Karpas-422 (cell line): ENCODE measurements around the gene JHY. TPM values are rescaled to one million over a fixed set of nuclear protein-coding genes. Genes with fewer than 3 reads are reported as not detected.

ENCODE experiments used
- DNase-seq: peaks from one replicate; pipeline ENCODE4 v3.0.0-alpha.2; 2015
- H2AFZ ChIP-seq: fragments of 200-600 bp; sonication (generic); 2 replicates; pipeline ENCODE4 v1.6.1; 2014; ENCODE audit warnings: antibody characterized with exemption, low read length, mixed read lengths
- H3K27ac ChIP-seq: fragments of 200-600 bp; sonication (generic); 2 replicates; pipeline ENCODE4 v1.5.1; 2014; ENCODE audit warnings: mild to moderate bottlenecking, low read length, moderate library complexity
- H3K27me3 ChIP-seq: fragments of 200-600 bp; sonication (generic); 2 replicates; pipeline ENCODE4 v1.6.1; 2014; ENCODE audit warnings: low read length, mixed read lengths
- H3K36me3 ChIP-seq: fragments of 200-600 bp; sonication (generic); 2 replicates; pipeline ENCODE4 v1.6.1; 2014; ENCODE audit warnings: low read length, mixed read lengths; ENCODE audit not compliant: insufficient read depth
- H3K4me1 ChIP-seq: fragments of 200-600 bp; sonication (generic); 2 replicates; pipeline ENCODE4 v1.6.1; 2014; ENCODE audit warnings: mild to moderate bottlenecking, low read length, mixed read lengths
- H3K4me2 ChIP-seq: fragments of 200-600 bp; sonication (generic); 2 replicates; pipeline ENCODE4 v1.6.1; 2014; ENCODE audit warnings: low read length, low read depth, mild to moderate bottlenecking; ENCODE audit not compliant: poor library complexity, severe bottlenecking
- H3K4me3 ChIP-seq: fragments of 200-600 bp; sonication (generic); 2 replicates; pipeline ENCODE4 v1.5.1; 2014; ENCODE audit warnings: mild to moderate bottlenecking, antibody characterized with exemption, low read length, mixed read lengths
- H3K79me2 ChIP-seq: fragments of 200-600 bp; sonication (generic); 2 replicates; pipeline ENCODE4 v1.6.1; 2014; ENCODE audit warnings: mild to moderate bottlenecking, low read length, mixed read lengths
- H3K9ac ChIP-seq: fragments of 200-600 bp; sonication (generic); 2 replicates; pipeline ENCODE4 v1.6.0; 2014; ENCODE audit warnings: low read length
- H3K9me2 ChIP-seq: fragments of 200-600 bp; sonication (generic), shearing (Covaris generic); replicated peaks from 2 replicates; pipeline ENCODE4 v1.6.0; 2014; ENCODE audit warnings: mild to moderate bottlenecking, low read length, moderate library complexity; ENCODE audit not compliant: insufficient read depth
- H3K9me3 ChIP-seq: fragments of 300-700, 200-600 bp; sonication (generic); 2 replicates; pipeline ENCODE4 v1.6.1; 2014; ENCODE audit warnings: low read length, mixed read lengths
- H4K20me1 ChIP-seq: fragments of 200-600 bp; sonication (generic); 2 replicates; pipeline ENCODE4 v1.6.1; 2014; ENCODE audit warnings: mild to moderate bottlenecking, antibody characterized with exemption, low read length, low read depth; ENCODE audit not compliant: insufficient read depth
- total RNA-seq: library from RNA; depleted of rRNA; stranded (reverse); fragments of >200 nt; shearing (Covaris generic); gene quantifications from 2 replicates; pipeline ENCODE4 v1.2.3, GENCODE V29; 2014; ENCODE audit warnings: low replicate concordance; rRNA removed

The JHY gene
- total RNA-seq, result not detected in 2 replicates

DNA sequence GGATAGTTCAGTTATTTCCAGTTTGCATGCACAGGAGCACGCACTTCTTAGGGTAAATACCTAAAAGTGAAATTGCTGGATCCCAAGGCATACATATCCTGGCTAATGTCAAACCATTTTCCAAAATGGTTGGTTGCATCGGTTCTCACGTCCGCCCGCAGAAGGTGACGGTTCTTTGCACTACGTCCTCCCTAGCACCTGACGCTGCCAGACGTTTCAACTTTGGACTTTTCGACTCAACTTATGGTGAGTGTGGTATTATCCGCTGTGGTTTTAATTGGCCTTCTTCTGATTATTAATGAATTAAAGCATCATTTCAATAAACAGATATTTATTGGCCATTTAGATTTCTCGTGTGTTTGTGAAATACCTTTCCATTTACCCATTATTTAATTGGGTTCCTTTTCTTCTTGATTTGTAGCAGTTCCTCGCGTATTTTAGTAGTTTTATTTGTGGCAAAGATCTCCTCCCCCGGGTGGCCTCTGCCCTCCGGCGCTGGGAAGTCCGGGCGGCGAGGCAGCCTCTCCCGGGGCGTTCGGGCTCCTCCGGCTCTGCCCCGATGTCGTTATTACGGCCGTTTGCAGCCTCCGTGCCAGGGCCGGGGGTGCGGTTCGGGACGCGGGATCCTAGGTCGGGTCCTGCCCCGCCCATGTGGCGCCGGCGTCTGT, at the start of gene JHY:
JHY (plus strand) TSS at position 571 of the 668 bp plus-strand sequence. CDS start 3,091 bp downstream, outside the sequence.
- Histone ChIP-seq H3K4me1 (no peaks in the 10 kb centered on the region), H2AFZ (no peak within 1 kb of the TSS), H3K4me2 (no peak within 1 kb of the TSS), H4K20me1 (no peaks in the 10 kb centered on the region), H3K4me3 (no peak within 1 kb of the TSS), H3K27me3 (no peaks in the 10 kb centered on the region), H3K9me2 (no peaks in the 10 kb centered on the region), H3K9ac (no peak within 1 kb of the TSS), H3K79me2 (no peaks in the 10 kb centered on the region), H3K27ac (no peak within 1 kb of the TSS), H3K36me3 (no peaks in the 10 kb centered on the region), H3K9me3 (no peaks in the 10 kb centered on the region)
- no peak for DNase-seq

DNA sequence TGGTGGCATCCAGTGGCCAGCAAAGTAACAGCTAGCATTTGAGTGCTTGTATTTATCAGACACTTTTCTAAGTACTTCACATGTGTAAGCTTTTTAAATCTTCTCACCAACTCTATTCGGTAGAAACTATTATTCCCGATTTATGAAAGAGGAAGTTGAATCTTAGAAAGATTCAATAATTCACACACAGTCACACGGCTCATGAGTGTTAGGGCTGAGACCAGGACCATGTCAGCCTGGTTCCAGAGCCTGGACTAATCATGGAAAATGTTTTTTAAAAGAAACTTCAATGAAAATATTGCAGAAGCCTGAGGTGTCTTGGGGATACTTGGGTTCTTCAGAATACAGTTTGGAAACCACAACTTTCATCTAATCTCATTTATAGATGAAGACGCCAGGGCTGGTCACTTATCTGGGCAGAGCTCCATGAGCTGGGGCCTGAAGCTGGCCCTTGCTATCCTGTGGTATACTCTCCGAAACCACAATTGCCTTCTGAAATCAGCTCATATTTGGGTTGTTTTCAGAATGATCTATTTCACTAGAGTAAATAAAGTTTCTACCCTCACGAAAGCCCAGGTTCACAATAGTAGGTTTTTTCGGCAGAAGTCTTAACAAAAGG, 48.6 kb upstream of the JHY start:
- H3K27me3 ChIP-seq, result no peaks in the 10 kb centered on the region
- no peak overlapping the region for H3K4me3 ChIP-seq
- H3K9me3 ChIP-seq, result no peaks in the 10 kb centered on the region
- H3K4me1 ChIP-seq, result no peaks in the 10 kb centered on the region
- no peak overlapping the region for H3K9ac ChIP-seq
- no peak overlapping the region for H3K27ac ChIP-seq
- H3K79me2 ChIP-seq, result no peaks in the 10 kb centered on the region
- no peaks in the 10 kb centered on the region for H4K20me1 ChIP-seq
- H2AFZ ChIP-seq, result no peak overlapping the region
- no peaks in the 10 kb centered on the region for H3K9me2 ChIP-seq
- H3K36me3 ChIP-seq, result no peaks in the 10 kb centered on the region
- DNase-seq, result no peak
- no peak overlapping the region for H3K4me2 ChIP-seq

DNA sequence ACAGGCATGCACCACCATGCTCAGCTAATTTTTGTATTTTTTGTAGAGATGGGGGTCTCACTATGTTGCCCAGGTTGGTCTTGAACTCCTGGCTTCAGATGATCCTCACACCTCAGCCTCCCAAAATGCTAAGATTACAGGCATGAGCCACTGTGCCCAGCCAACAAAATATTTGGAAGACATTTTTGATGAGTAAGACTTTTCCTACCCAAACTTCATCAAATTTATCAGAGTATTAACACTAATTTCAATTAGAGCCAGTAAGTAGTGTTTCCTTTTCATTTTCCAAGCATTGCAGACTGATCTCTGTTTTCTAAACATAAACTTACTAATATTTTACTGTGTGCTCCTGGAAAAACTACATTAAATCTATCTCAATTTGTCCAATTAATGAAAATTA, 45.6 kb upstream of the JHY start:
- Histone ChIP-seq H3K9me2 (no peaks in the 10 kb centered on the region), H3K4me3 (no peak overlapping the region), H4K20me1 (no peaks in the 10 kb centered on the region), H3K4me1 (no peaks in the 10 kb centered on the region), H3K4me2 (no peak overlapping the region), H3K36me3 (no peaks in the 10 kb centered on the region), H3K27me3 (no peaks in the 10 kb centered on the region), H3K27ac (no peak overlapping the region), H3K9me3 (no peaks in the 10 kb centered on the region), H3K9ac (no peak overlapping the region), H2AFZ (no peak overlapping the region), H3K79me2 (no peaks in the 10 kb centered on the region)
- no peak for DNase-seq

DNA sequence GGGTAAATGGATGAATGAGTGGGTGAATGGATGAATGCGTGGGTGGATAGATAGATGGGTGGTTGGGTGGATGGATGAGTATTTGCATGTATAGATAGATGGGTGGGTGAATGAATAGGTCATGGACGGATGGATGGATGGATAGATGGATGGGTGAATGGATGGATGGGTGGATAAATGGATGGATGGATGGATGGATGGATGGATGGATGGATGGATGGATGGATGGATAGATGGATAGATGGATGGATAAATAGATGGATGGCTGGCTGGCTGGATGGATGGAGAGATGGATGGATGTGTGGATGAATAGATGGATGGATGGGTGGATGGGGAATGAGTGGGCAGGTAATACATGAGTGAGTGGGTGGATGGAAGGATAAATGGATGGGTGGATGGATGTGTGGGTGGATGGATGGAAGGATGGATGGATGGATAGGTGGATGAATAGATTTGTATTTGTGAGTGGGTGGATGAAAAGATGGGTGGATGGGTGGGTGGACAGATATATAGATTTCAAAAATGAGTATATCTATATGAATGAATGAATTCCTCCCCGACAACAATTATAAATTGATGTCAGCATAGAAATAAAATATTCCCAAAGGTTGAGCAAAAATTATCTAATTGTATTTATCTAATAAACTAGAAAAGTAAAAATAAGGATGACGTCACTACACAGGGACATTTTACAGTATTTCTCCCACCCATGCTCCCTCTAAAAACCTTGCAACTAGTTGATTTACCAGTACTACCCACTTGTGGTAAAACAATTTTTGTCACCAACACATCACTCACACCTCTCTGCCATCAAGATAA, 44.8 kb upstream of the JHY start:
- Histone ChIP-seq H3K4me2 (no peak overlapping the region), H3K27me3 (no peaks in the 10 kb centered on the region), H3K79me2 (no peaks in the 10 kb centered on the region), H3K4me3 (no peak overlapping the region), H3K9me3 (no peaks in the 10 kb centered on the region), H3K9me2 (no peaks in the 10 kb centered on the region), H3K9ac (no peak overlapping the region), H2AFZ (no peak overlapping the region), H4K20me1 (no peaks in the 10 kb centered on the region), H3K4me1 (no peaks in the 10 kb centered on the region), H3K36me3 (no peaks in the 10 kb centered on the region), H3K27ac (no peak overlapping the region)
- no peak for DNase-seq

DNA sequence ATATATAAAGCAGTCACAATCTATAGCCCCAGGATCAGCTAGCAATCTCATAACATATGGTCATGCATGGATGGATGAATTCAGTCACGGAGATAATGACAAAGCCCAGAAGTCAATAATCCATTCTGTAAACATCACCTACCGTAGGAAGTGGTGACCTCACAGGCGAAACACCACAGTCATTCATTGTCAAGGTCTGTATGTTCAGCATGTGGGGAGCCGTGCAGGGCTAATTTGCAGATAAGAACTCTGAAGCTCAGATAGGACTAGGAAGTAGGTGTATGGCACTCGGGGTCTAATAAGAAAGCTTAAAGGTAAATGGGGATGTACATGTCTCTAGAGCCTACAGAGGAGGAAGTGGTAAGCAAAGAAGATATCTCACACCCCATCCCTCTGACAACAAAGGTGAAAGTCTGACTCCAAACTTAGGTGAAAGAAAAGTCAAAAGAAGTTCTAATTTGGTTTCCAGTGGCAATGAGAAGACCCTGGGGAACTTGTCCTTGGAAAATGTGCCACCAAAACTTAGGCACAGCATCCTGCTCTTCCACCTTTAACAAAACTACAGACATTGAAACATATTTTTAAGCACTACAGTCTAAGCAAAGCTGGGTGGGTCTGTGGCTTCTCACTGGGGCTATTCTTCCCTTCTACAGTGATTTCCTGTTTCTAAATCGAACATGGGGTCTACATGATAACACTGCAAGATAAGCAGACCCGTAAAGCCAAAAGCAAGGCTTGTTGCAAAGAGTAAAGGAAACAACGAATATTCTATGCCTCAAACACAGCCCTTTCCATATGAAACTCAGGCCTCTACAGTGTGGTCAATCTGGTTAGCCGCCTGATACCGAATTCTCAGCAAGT, 39.0 kb upstream of the JHY start:
- H3K79me2 ChIP-seq, result no peaks in the 10 kb centered on the region
- no peaks in the 10 kb centered on the region for H3K9me2 ChIP-seq
- no peaks in the 10 kb centered on the region for H3K36me3 ChIP-seq
- DNase-seq, result peak; percentile 51
- peaks cover 9% of the 10 kb centered on the region for H3K4me1 ChIP-seq
- no peaks in the 10 kb centered on the region for H3K27me3 ChIP-seq
- H3K27ac ChIP-seq, result no peak overlapping the region
- no peak overlapping the region for H3K9ac ChIP-seq
- H4K20me1 ChIP-seq, result no peaks in the 10 kb centered on the region
- no peak overlapping the region for H3K4me2 ChIP-seq
- H3K4me3 ChIP-seq, result no peak overlapping the region
- no peaks in the 10 kb centered on the region for H3K9me3 ChIP-seq
- no peak overlapping the region for H2AFZ ChIP-seq

DNA sequence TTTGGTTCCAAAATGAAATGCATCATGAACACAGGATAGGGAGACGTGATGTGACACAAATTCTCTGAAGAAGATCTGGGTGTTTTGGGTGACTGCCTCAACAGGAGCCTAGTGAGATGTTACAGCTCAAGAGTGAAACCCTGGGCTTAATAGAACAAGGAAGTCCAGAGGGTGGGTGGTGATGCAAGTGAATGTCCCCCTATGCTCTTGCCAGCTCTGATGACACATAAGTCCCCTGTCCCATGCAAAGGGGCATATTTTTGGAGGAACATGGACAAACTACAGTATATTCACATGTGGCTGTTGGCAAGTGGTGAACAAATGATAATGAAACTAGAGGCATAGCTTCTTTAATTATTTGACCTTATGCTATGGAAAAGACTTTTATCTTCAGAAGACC, 35.1 kb upstream of the JHY start:
- Histone ChIP-seq H2AFZ (no peak overlapping the region), H3K4me2 (no peak overlapping the region), H3K36me3 (no peaks in the 10 kb centered on the region), H3K27ac (no peak overlapping the region), H3K9me3 (no peaks in the 10 kb centered on the region), H3K27me3 (no peaks in the 10 kb centered on the region), H3K79me2 (no peaks in the 10 kb centered on the region), H3K9me2 (no peaks in the 10 kb centered on the region), H3K4me1 (peaks cover 21% of the 10 kb centered on the region), H3K4me3 (no peak overlapping the region), H4K20me1 (no peaks in the 10 kb centered on the region), H3K9ac (no peak overlapping the region)
- no peak for DNase-seq

DNA sequence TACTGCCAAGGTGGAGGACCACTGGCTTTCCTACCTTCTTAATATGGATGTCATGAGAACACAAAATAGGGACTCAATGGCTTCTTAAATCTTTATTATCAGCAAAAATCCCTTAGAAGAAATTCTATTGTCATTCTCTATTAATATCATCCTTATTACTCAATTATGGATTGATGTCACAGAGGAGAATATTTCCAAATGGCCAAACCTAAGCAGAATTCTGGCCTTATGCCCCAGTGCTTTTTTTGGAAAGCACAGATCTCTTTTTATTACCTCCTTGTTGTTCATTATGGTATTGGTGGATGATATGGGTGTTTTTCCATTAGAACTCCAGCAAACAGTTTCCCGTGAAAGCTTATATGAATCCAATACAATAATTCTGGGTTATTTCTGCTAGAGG, 34.4 kb upstream of the JHY start:
- Histone ChIP-seq H3K4me2 (no peak overlapping the region), H3K9ac (no peak overlapping the region), H2AFZ (no peak overlapping the region), H3K4me1 (peaks cover 22% of the 10 kb centered on the region), H3K4me3 (no peak overlapping the region), H3K36me3 (no peaks in the 10 kb centered on the region), H3K27me3 (no peaks in the 10 kb centered on the region), H3K27ac (no peak overlapping the region), H3K79me2 (no peaks in the 10 kb centered on the region), H4K20me1 (no peaks in the 10 kb centered on the region), H3K9me3 (no peaks in the 10 kb centered on the region), H3K9me2 (no peaks in the 10 kb centered on the region)
- no peak for DNase-seq
